NB4 (cell line): ENCODE results near the gene B3GNT9.

Experiments
- CTCF ChIP-seq: IDR thresholded peaks from one replicate; pipeline ENCODE4 v1.5.1; 2012; ENCODE audit warnings: low read depth, low read length
- MAX ChIP-seq: IDR thresholded peaks from 2 replicates; pipeline ENCODE4 v1.6.1; 2011; ENCODE audit warnings: low read depth, low read length
- MYC ChIP-seq: IDR thresholded peaks from 2 replicates; pipeline ENCODE4 v1.6.1; 2011; ENCODE audit warnings: low read depth, low read length
- POLR2A ChIP-seq: IDR thresholded peaks from 2 replicates; pipeline ENCODE4 v1.6.1; 2011; ENCODE audit warnings: mild to moderate bottlenecking; ENCODE audit not compliant: insufficient read length; ENCODE audit errors: extremely low read depth

GRCh38 chr16:67195676-67196075 is 44.9 kb upstream of the B3GNT9 start:
- no peak for TF ChIP-seq MYC
- TF ChIP-seq POLR2A = no peak
- TF ChIP-seq CTCF = no peak
- no peak for TF ChIP-seq MAX
